Activated CD4-positive, alpha-beta T cell treated with anti-CD3 and anti-CD28 coated beads, Interleukin-2, amount 50 U/mL, for 4 hours (primary cell): ENCODE results near the gene ITPRID1.

Experiments used
- DNase-seq, 2 experiments: peaks; one replicate each; pipeline ENCODE4 v3.0.0-alpha.2; 2020

ITPRID1 gene

GRCh38 chr7:31642681-31643115 lies 128.8 kb downstream of the ITPRID1 start:
- no peak for DNase-seq

GRCh38 chr7:31646942-31647341 lies 133.1 kb downstream of the ITPRID1 start:
- no peak for DNase-seq

- DNase-seq = no peak
Measured at GRCh38 chr7:31647511-31647910, 133.6 kb downstream of the ITPRID1 start.

- DNase-seq = no peak
Measured at GRCh38 chr7:31648288-31648687, 134.4 kb downstream of the ITPRID1 start.

- DNase-seq = no peak
Measured at GRCh38 chr7:31648880-31649279, 135.0 kb downstream of the ITPRID1 start.

- no peak for DNase-seq
Measured at GRCh38 chr7:31651234-31652062, 137.6 kb downstream of the ITPRID1 start.

- DNase-seq = no peak
Measured at GRCh38 chr7:31652063-31652326, 138.1 kb downstream of the ITPRID1 start.

- no peak for DNase-seq
Measured at GRCh38 chr7:31663072-31663471, 149.2 kb downstream of the ITPRID1 start.

GRCh38 chr7:31664890-31665289 lies 151.0 kb downstream of the ITPRID1 start:
- DNase-seq = no peak

- no peak for DNase-seq
Measured at GRCh38 chr7:31665546-31665945, 151.7 kb downstream of the ITPRID1 start.

- DNase-seq = no peak
Measured at GRCh38 chr7:31669461-31669860, 155.6 kb downstream of the ITPRID1 start.

- no peak for DNase-seq
Measured at GRCh38 chr7:31679574-31680305, 165.8 kb downstream of the ITPRID1 start.

GRCh38 chr7:31683445-31684225 lies 169.7 kb downstream of the ITPRID1 start:
- DNase-seq = no peak

GRCh38 chr7:31687024-31687748 lies 173.3 kb downstream of the ITPRID1 start, which contains the start of gene PPP1R17:
Gene PPP1R17 (plus strand): TSS chr7:31687215. CDS start chr7:31692442, 5,227 bp downstream.
- DNase-seq = no peak

- DNase-seq = no peak
Measured at GRCh38 chr7:31688372-31688771, 174.5 kb downstream of the ITPRID1 start.

- no peak for DNase-seq
Measured at GRCh38 chr7:31688996-31689395, 175.1 kb downstream of the ITPRID1 start.

GRCh38 chr7:31690935-31691334 lies 177.0 kb downstream of the ITPRID1 start:
- no peak for DNase-seq

- DNase-seq = no peak
Measured at GRCh38 chr7:31692451-31692850, 178.6 kb downstream of the ITPRID1 start.

- DNase-seq = no peak
Measured at GRCh38 chr7:31692871-31693270, 179.0 kb downstream of the ITPRID1 start.

GRCh38 chr7:31695859-31696614 lies 182.1 kb downstream of the ITPRID1 start:
- no peak for DNase-seq

GRCh38 chr7:31699050-31699449 lies 185.2 kb downstream of the ITPRID1 start:
- DNase-seq = no peak

GRCh38 chr7:31702354-31702753 lies 188.5 kb downstream of the ITPRID1 start:
- no peak for DNase-seq
